Endodermal cell (in vitro differentiated cells): Measurements from ENCODE around the gene SEMA3G. TPM values are rescaled to one million over a fixed set of nuclear protein-coding genes. Genes with fewer than 3 reads are reported as not detected.

Experiments used
- DNase-seq: peaks from one replicate; pipeline ENCODE4 v3.0.0-alpha.2; 2017
- H3K27ac ChIP-seq: 2 replicates; pipeline ENCODE4 v1.5.1; 2013; ENCODE audit warnings: mild to moderate bottlenecking, low read depth, low read length, moderate library complexity
- H3K27me3 ChIP-seq: 2 replicates; pipeline ENCODE4 v1.6.1; 2013; ENCODE audit warnings: mild to moderate bottlenecking, low read length, moderate library complexity; ENCODE audit not compliant: insufficient read depth, control insufficient read depth, poor library complexity, severe bottlenecking
- H3K36me3 ChIP-seq: 2 replicates; pipeline ENCODE4 v1.7.0; 2013; ENCODE audit warnings: mild to moderate bottlenecking, low read length, moderate library complexity; ENCODE audit not compliant: control insufficient read depth, insufficient read depth
- H3K4me1 ChIP-seq: one replicate; pipeline ENCODE4 v1.7.0; 2013; ENCODE audit warnings: low read length; ENCODE audit not compliant: control insufficient read depth, insufficient read depth
- H3K4me3 ChIP-seq: 2 replicates; pipeline ENCODE4 v1.5.1; 2013; ENCODE audit warnings: mild to moderate bottlenecking, low read length, moderate library complexity
- H3K9ac ChIP-seq: 2 replicates; pipeline ENCODE4 v1.6.1; 2013; ENCODE audit warnings: mild to moderate bottlenecking, low read length, moderate library complexity; ENCODE audit not compliant: poor library complexity, severe bottlenecking; ENCODE audit errors: extremely low read depth
- H3K9me3 ChIP-seq: 2 replicates; pipeline ENCODE4 v1.6.1; 2013; ENCODE audit warnings: mild to moderate bottlenecking, low read length, moderate library complexity; ENCODE audit not compliant: control insufficient read depth
- H3K27ac Mint-ChIP-seq: 2 replicates; pipeline ENCODE4 v1.8.0; 2020; ENCODE audit warnings: mixed read lengths
- H3K27me3 Mint-ChIP-seq: 2 replicates; pipeline ENCODE4 v1.8.0; 2021; ENCODE audit warnings: mild to moderate bottlenecking, mixed read lengths; ENCODE audit not compliant: insufficient read depth
- H3K36me3 Mint-ChIP-seq: 2 replicates; pipeline ENCODE4 v1.8.0; 2020; ENCODE audit warnings: low read depth, mixed read lengths
- H3K4me1 Mint-ChIP-seq: 2 replicates; pipeline ENCODE4 v1.8.0; 2020; ENCODE audit warnings: mixed read lengths
- H3K4me3 Mint-ChIP-seq: 2 replicates; pipeline ENCODE4 v1.8.0; 2020; ENCODE audit warnings: mild to moderate bottlenecking, moderate library complexity, mixed read lengths
- H3K9me3 Mint-ChIP-seq: 2 replicates; pipeline ENCODE4 v1.8.0; 2020; ENCODE audit warnings: mild to moderate bottlenecking, mixed read lengths
- CTCF ChIP-seq: fragments of 200-600 bp; sonication (generic); conservative IDR thresholded peaks from 2 replicates; pipeline ENCODE4 v1.5.0; 2021; ENCODE audit warnings: antibody characterized with exemption, mild to moderate bottlenecking
- WGBS, 2 experiments: methylation state at CpG; one replicate each; pipeline versions ENCODE4 v1.1.5 to v1.1.7; 2013; ENCODE audit warnings: missing lambda C conversion rate in 2 of 2, mixed read lengths in 1 of 2; ENCODE audit not compliant: insufficient coverage in 1 of 2, insufficient read length in 1 of 2; 5-methylcytosine and 5-hydroxymethylcytosine counted together
- total RNA-seq, 2 donors: library from RNA; stranded (reverse); fragmentation: NEBNext Ultra II Directional in 1 of 2; extraction: Animal tissue kit (Norgen Biotek cat#: 25700) in 1 of 2; gene quantifications; 2 replicates in 1 of 2; 3 replicates in 1 of 2; pipeline ENCODE4 v1.2.1, GENCODE V29; 2021

Gene SEMA3G
- total RNA-seq, 2 donors from 2014 or later: 2.5 to 8.6 TPM

- H3K4me3 ChIP-seq: no peak overlapping the region
- no peak overlapping the region for H3K27ac ChIP-seq
- no peaks in the 10 kb centered on the region for H3K27me3 ChIP-seq
- Mint-ChIP-seq H3K4me3 (no peak overlapping the region), H3K27me3 (no peaks in the 10 kb centered on the region), H3K27ac (no peak overlapping the region), H3K4me1 (peaks cover 8% of the 10 kb centered on the region), H3K36me3 (peaks cover 54% of the 10 kb centered on the region), H3K9me3 (no peaks in the 10 kb centered on the region)
- 92 to 98% methylated on average over 5 to 11 of the region's 11 CpGs for WGBS, 2 experiments
- H3K36me3 ChIP-seq: peaks cover 73% of the 10 kb centered on the region
- no peak for TF ChIP-seq CTCF
- H3K9ac ChIP-seq: no peak overlapping the region
- DNase-seq: no peak
- H3K9me3 ChIP-seq: no peaks in the 10 kb centered on the region
- no peaks in the 10 kb centered on the region for H3K4me1 ChIP-seq
Observed at GRCh38 chr3:52402706-52403270, 42.1 kb downstream of the SEMA3G start.

GRCh38 chr3:52402101-52402521, 42.8 kb downstream of the SEMA3G start:
- no peak overlapping the region for H3K27ac ChIP-seq
- 97 to 100% methylated on average over 9 to 16 of the region's 16 CpGs for WGBS, 2 experiments
- H3K36me3 ChIP-seq: peaks cover 66% of the 10 kb centered on the region
- no peaks in the 10 kb centered on the region for H3K27me3 ChIP-seq
- peaks cover 49% of the 10 kb centered on the region for H3K36me3 Mint-ChIP-seq
- no peak overlapping the region for H3K4me3 ChIP-seq
- H3K9me3 Mint-ChIP-seq: no peaks in the 10 kb centered on the region
- H3K9me3 ChIP-seq: no peaks in the 10 kb centered on the region
- H3K27ac Mint-ChIP-seq: no peak overlapping the region
- H3K9ac ChIP-seq: no peak overlapping the region
- no peak for DNase-seq
- no peak overlapping the region for H3K4me3 Mint-ChIP-seq
- peaks cover 8% of the 10 kb centered on the region for H3K4me1 Mint-ChIP-seq
- TF ChIP-seq CTCF: no peak
- no peaks in the 10 kb centered on the region for H3K27me3 Mint-ChIP-seq
- no peaks in the 10 kb centered on the region for H3K4me1 ChIP-seq

- Histone ChIP-seq H3K9ac (no peak overlapping the region), H3K27me3 (no peaks in the 10 kb centered on the region), H3K27ac (no peak overlapping the region), H3K4me1 (no peaks in the 10 kb centered on the region), H3K9me3 (no peaks in the 10 kb centered on the region), H3K36me3 (peaks cover 61% of the 10 kb centered on the region), H3K4me3 (no peak overlapping the region)
- Mint-ChIP-seq H3K27me3 (no peaks in the 10 kb centered on the region), H3K36me3 (peaks cover 44% of the 10 kb centered on the region), H3K4me1 (peaks cover 8% of the 10 kb centered on the region), H3K4me3 (no peak overlapping the region), H3K27ac (no peak overlapping the region), H3K9me3 (no peaks in the 10 kb centered on the region)
- 95% methylated on average over 1 of the region's 1 CpG; no CpG with 5 or more reads in 1 of the 2 experiments for WGBS, 2 experiments
- DNase-seq: no peak
- TF ChIP-seq CTCF: no peak
Observed at GRCh38 chr3:52401551-52401950, 43.4 kb downstream of the SEMA3G start.
